ENCODE results near the gene FASTKD1. TPM values are rescaled to one million over a fixed set of nuclear protein-coding genes. Genes with fewer than 3 reads are reported as not detected.

FASTKD1 gene
- 37.6 TPM for total RNA-seq (2021; ENCODE audit: unreplicated experiment)
- 7.6 and 13.7 TPM in 2 replicates for polyA plus RNA-seq (2012)
- Bru-seq, nascent RNA: percentile 77 among the genes with signal in this experiment
- BruChase-seq, experiment 1, labeled RNA remaining after a 6-hour chase: percentile 80 among the genes with signal in this experiment
- BruChase-seq, experiment 2, labeled RNA remaining after a 2-hour chase: percentile 84 among the genes with signal in this experiment
- long read RNA-seq, transcript FASTKD1-204 (15 exons, 2,967 nt): major isoform, 11 of 58 reads
- long read RNA-seq, partial matches to known transcripts: 27 of 58 reads
- long read RNA-seq, other reads (novel, unspliced or antisense): 16 of 58 reads

GRCh38 chr2:169573160-169573973, at the start of gene FASTKD1:
Gene FASTKD1 (minus strand): TSS chr2:169573865. CDS start chr2:169572029, 1,836 bp downstream.
- POLR2A ChIA-PET: interaction anchor here (2.3 kb wide), 1 partner anchor 12 kb away, joined by 9 read pairs; no protein-coding TSS in a partner anchor
- CTCF ChIA-PET: no interaction called here
- Histone ChIP-seq H3K9me3 (ENCODE audit: control insufficient read depth in 1 of 2, insufficient read depth in 1 of 2, low read depth in 1 of 2, low read length in 2 of 2) (no peaks in the 10 kb centered on the region), H3K4me1 (ENCODE audit: control insufficient read depth in 1 of 2, insufficient read depth in 2 of 2, low read length in 2 of 2) (peaks cover 0 to 15% of the 10 kb centered on the region in 2 experiments; a peak in 3 of 4 replicates), H3K4me2 (ENCODE audit: low read length) (peak within 1 kb of the TSS; percentile 93), H3K9me2 (ENCODE audit: insufficient read depth) (no peaks in the 10 kb centered on the region), H3K27ac (ENCODE audit: low read depth, low read length) (peak within 1 kb of the TSS; percentile 66), H2AFZ (ENCODE audit: low read depth, low read length, poor library complexity, severe bottlenecking) (peak within 1 kb of the TSS; percentile 95), H4K20me1 (ENCODE audit: insufficient read depth) (no peaks in the 10 kb centered on the region), H3K9ac (ENCODE audit: low read length) (peak within 1 kb of the TSS; percentile 81), H3K36me3 (ENCODE audit: control insufficient read depth in 1 of 2, insufficient read depth in 2 of 2, low read length in 2 of 2) (0 out of 4 replicates have a peak, but pooled peaks cover 0 to under 1% of the 10 kb centered on the region in 2 experiments), H3K79me2 (ENCODE audit: insufficient read depth, low read length) (peaks cover 46% of the 10 kb centered on the region), H3K27me3 (ENCODE audit: insufficient read depth, low read length) (no peaks in the 10 kb centered on the region), H3K4me3 (replicated peaks in 1 of 2; ENCODE audit: low read depth in 1 of 2, low read length in 2 of 2) (peak within 1 kb of the TSS; percentile 85 to 89)
- RAD21 ChIA-PET (ENCODE audit: low non-redundant PET in 1 of 2, low total read pairs in 2 of 2, uncharacterized antibody in 2 of 2, unreplicated experiment in 2 of 2): no interaction called here
- ATAC-seq (peak; percentile 98), DNase-seq (ENCODE audit: low read depth, low spot score) (peak; percentile 82)
- intact Hi-C loops (cut with micrococcal nuclease): loop anchor here (1.0 kb wide), 1 partner anchor 11 kb away; the partner anchor contains the start of gene PPIG
- TSS peak; percentile 81 for BruUV-seq (replicated peaks)
- no peak for TF ChIP-seq REST (IDR thresholded peaks at IDR 0.05; ENCODE audit: low read depth)
- TF ChIP-seq ELF1 (IDR thresholded peaks at IDR 0.05; ENCODE audit: borderline replicate concordance, low read depth): peak; percentile 90
- TF ChIP-seq ZFX (IDR thresholded peaks at IDR 0.05): peak; percentile 40; the same call in 1 of the 2 replicates
- TF ChIP-seq CEBPB (IDR thresholded peaks at IDR 0.05; ENCODE audit: low read depth): no peak
- peak; percentile 81 for TF ChIP-seq SP1 (IDR thresholded peaks at IDR 0.05; ENCODE audit: low read depth)
- no peak for TF ChIP-seq RAD21 (IDR thresholded peaks at IDR 0.05; ENCODE audit: low read depth)
- no peak for TF ChIP-seq ZNF274 (IDR thresholded peaks at IDR 0.05; ENCODE audit: low read depth, low read length)
- no peak for TF ChIP-seq FOSL1 (IDR thresholded peaks at IDR 0.05; ENCODE audit: low read depth)
- no peak for TF ChIP-seq EZH2 (IDR thresholded peaks at IDR 0.05)
- TF ChIP-seq SRF (IDR thresholded peaks at IDR 0.05; ENCODE audit: low read depth): no peak; the same call in 1 of the 2 replicates
- TF ChIP-seq ATF3 (IDR thresholded peaks at IDR 0.05): no peak
- TF ChIP-seq MAX (IDR thresholded peaks at IDR 0.05): peak; percentile 90
- peak; percentile 75 for TF ChIP-seq POLR2A (IDR thresholded peaks at IDR 0.05; ENCODE audit: borderline replicate concordance, extremely low read depth, insufficient read depth, insufficient read length)
- TF ChIP-seq TCF7L2 (IDR thresholded peaks at IDR 0.05; ENCODE audit: borderline replicate concordance, extremely low read depth, insufficient read depth, insufficient read length): no peak
- TF ChIP-seq YY1 (IDR thresholded peaks at IDR 0.05; ENCODE audit: extremely low read depth, insufficient replicate concordance, low read depth, low read length): peak; percentile 94
- TF ChIP-seq JUND (IDR thresholded peaks at IDR 0.05): no peak
- no peak for TF ChIP-seq CTCF (IDR thresholded peaks at IDR 0.05 in 2 of 3, conservative IDR thresholded peaks at IDR 0.05 in 1 of 3; ENCODE audit: borderline replicate concordance in 1 of 3, insufficient read depth in 1 of 3, low read depth in 2 of 3, low read length in 2 of 3)
- TF ChIP-seq EGR1 (IDR thresholded peaks at IDR 0.05; ENCODE audit: low read depth): peak; percentile 56
- TF ChIP-seq EZH2phosphoT487 (IDR thresholded peaks at IDR 0.05; ENCODE audit: borderline replicate concordance): no peak
- peak; percentile 88 for TF ChIP-seq POLR2AphosphoS5 (IDR thresholded peaks at IDR 0.05; ENCODE audit: low read depth, low read length)
- peak; percentile 25; the same call in 1 of the 2 replicates for TF ChIP-seq CBX3 (IDR thresholded peaks at IDR 0.05; ENCODE audit: low read depth)

All from HCT116 (cell line).